BE2C (cell line): ENCODE data around the gene INPP5A.

Experiments
- DNase-seq: peaks from one replicate; pipeline ENCODE4 v3.0.0-alpha.2; 2020
- H3K27me3 ChIP-seq: fragments of 250-450 bp; sonication (Bioruptor Pico); 2 replicates; pipeline ENCODE4 v1.5.1; 2020; ENCODE audit warnings: mild to moderate bottlenecking
- H3K36me3 ChIP-seq: fragments of 250-450 bp; sonication (Bioruptor Pico); 2 replicates; pipeline ENCODE4 v1.5.1; 2020; ENCODE audit warnings: mild to moderate bottlenecking
- H3K4me1 ChIP-seq: fragments of 250-450 bp; sonication (Bioruptor Pico); 2 replicates; pipeline ENCODE4 v1.5.1; 2020
- H3K4me3 ChIP-seq: 2 replicates; pipeline ENCODE4 v1.5.1; 2011; ENCODE audit warnings: low read depth, low read length
- H3K9me3 ChIP-seq: fragments of 250-450 bp; sonication (Bioruptor Pico); 2 replicates; pipeline ENCODE4 v1.5.1; 2020
- TF ChIP-seq, protein P1 (sequence below): IDR thresholded peaks from 2 replicates; pipeline ENCODE4 v1.5.1; 2012; ENCODE audit warnings: mild to moderate bottlenecking, low read depth, low read length

The INPP5A gene

DNA sequence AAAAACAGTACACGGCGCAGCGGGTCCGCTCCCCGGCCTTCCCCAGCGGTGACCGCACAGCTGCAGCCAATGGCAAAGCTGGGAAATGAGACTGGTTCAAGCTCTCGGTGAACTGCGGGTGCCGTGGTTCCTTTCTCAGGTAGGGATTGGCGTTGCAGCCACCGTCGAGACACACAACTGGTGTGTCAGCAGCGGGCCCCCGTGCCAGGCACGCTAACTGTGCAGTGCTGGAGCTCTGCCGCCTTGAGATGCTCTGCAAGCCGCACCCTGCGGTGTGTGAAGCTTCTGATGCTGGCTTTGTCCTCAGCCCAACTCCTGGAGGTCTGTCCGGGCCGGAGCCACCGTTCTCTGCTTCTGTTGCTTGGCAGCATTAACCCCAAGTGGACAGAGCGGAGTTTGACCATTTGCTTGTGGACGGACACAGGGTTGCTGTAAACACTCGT is 269.0 kb downstream of the INPP5A start:
- no peaks in the 10 kb centered on the region for H3K4me1 ChIP-seq
- TF ChIP-seq, protein P1, sequence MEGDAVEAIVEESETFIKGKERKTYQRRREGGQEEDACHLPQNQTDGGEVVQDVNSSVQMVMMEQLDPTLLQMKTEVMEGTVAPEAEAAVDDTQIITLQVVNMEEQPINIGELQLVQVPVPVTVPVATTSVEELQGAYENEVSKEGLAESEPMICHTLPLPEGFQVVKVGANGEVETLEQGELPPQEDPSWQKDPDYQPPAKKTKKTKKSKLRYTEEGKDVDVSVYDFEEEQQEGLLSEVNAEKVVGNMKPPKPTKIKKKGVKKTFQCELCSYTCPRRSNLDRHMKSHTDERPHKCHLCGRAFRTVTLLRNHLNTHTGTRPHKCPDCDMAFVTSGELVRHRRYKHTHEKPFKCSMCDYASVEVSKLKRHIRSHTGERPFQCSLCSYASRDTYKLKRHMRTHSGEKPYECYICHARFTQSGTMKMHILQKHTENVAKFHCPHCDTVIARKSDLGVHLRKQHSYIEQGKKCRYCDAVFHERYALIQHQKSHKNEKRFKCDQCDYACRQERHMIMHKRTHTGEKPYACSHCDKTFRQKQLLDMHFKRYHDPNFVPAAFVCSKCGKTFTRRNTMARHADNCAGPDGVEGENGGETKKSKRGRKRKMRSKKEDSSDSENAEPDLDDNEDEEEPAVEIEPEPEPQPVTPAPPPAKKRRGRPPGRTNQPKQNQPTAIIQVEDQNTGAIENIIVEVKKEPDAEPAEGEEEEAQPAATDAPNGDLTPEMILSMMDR, result no peak
- no peak overlapping the region for H3K4me3 ChIP-seq
- no peaks in the 10 kb centered on the region for H3K36me3 ChIP-seq
- H3K27me3 ChIP-seq, result peaks cover 53% of the 10 kb centered on the region
- no peak for DNase-seq
- no peaks in the 10 kb centered on the region for H3K9me3 ChIP-seq

DNA sequence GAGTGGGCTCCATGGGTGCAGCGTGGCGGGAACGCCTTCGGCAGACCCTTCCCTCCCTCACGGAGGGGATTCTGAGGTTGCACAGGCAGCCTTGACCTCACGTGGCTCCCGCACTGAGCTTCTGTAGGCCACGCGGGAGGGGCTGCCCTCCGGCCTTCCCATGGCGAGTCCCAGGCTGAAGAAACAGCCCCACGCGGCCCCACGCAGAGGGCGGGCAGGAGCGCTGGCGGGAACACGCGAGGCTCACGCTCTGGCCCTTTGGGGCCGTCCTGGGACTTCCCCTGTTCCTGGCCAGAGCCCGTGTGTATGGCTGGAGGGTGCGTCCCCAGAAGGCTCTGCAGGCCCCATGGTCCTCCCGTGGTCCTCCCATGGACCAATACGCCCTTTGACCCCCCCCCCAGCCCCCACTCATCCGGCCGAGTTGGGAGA is 270.0 kb downstream of the INPP5A start:
- DNase-seq, result no peak
- Histone ChIP-seq H3K4me1 (no peaks in the 10 kb centered on the region), H3K9me3 (no peaks in the 10 kb centered on the region), H3K36me3 (no peaks in the 10 kb centered on the region), H3K4me3 (no peak overlapping the region), H3K27me3 (peaks cover 53% of the 10 kb centered on the region)
- TF ChIP-seq, protein P1, result no peak

DNA sequence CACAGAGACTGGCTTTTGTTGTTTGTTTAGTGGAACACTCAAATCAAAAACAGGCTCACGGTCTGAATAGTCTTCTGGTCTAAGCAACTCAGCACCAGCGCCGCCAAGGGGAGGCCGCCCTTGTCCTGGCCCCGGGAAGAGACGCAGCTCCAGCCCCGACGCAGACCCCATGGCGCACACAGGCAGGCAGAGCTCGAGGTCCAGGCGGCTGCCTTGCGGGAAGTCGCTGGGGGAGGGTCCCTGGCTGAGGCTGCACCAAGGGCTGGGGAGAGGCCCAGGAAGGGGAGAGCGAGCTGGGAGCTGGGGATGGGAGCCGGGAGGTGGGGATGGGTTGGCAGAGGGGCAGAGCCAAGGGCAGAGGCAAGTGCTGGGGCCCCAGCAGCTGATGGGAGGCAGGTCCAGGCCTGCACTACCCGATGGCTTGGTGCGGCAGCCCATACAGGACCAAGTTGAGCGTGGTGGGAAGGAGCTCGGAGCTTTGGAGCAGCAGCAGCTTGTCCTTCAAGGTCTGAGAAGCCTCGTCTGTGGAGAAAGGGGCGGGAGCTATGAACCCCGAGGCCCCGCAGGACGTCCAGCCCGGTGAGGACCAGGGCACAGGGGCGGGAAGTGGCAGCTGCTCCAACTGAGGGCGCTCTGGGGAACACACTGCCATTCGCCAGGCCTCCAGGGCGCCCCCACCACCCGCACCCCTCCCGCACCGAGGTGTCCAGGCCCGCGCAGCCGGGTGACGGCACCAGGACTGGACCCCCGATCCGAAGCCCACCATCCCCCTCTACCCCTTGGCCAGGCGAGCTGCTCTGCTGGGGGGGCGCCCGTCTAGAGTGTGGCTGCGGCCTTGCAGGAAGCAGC is 271.0 kb downstream of the INPP5A start:
- no peaks in the 10 kb centered on the region for H3K9me3 ChIP-seq
- H3K27me3 ChIP-seq, result peaks cover 50% of the 10 kb centered on the region
- TF ChIP-seq, protein P1, result no peak
- DNase-seq, result no peak
- no peaks in the 10 kb centered on the region for H3K4me1 ChIP-seq
- no peaks in the 10 kb centered on the region for H3K36me3 ChIP-seq
- H3K4me3 ChIP-seq, result no peak overlapping the region

DNA sequence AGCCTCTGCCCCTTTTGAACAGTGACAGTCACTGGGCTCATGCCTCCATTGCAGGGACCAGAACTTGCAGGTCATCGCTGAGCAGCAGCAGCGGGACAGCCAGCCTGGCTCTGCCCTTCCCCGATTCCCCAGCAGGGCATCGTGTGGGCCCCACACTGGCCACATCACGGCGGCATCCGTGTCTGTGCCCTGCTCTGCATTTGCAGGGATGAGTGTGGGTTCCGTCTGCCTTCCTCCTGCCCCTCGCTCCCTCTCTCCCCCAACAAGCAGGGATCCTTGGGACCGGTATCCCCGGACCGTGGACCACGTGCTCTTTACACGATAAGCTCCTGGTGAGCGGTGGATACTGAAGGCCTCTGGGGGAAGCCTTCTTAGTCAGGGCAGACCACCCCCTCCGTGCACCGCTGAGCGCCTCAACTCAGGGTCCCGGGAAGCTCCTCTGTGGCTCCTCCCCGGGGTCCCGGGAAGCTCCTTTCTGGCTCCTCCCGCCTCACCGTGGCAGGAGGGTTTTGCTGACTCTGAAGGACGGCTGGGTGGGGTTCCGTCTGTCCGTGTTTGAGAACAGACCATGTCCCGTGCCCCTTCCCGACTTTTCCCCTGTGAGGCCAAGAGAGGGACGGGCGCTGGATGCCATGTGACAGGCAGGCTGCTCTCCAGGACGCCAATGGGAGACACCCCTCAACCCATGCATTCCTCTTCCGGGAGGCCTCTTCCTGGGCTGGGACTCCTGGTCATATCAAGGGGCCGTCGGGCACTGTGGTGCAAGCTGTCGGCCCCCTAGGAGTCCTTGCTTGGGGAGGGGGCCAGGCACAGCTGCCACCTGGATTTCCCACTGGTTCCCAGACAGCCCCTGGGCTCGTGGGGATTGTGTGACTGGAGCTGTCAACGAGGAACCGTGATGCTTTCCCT is 271.9 kb downstream of the INPP5A start:
- TF ChIP-seq, protein P1, result no peak
- Histone ChIP-seq H3K27me3 (peaks cover 49% of the 10 kb centered on the region), H3K4me1 (no peaks in the 10 kb centered on the region), H3K9me3 (no peaks in the 10 kb centered on the region), H3K4me3 (no peak overlapping the region), H3K36me3 (no peaks in the 10 kb centered on the region)
- DNase-seq, result no peak

DNA sequence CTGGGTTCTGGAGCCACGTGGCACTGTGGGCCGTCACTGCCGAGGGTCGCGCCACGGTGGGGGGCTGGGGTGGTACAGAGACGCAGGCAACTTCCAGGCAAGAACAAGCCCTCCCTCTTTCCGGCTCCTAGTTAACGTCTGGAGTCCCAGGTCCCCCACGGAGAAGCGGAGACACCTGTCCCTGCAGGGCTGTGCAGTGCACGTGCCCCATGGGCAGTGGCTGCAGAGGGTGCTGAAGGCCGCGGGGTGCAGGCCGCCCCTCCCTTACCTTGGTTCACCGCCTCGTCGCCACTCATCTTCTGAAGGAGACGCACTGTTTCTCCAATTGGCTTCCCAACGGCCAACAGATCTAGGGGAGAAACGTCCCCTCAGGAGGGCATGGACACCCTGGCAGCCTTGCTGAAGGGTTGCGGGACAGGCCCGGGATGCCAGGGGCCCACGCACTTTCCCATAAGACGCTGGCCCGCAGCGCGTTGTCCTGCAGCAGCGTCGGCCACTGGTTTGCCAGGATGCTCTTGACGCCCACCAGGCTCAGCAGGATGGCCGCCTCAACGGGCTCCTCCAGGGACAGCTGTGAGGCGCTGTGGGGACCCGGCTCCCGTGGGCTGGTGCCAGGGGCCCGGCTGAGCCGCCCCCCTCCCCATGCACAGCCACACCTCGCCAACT is 272.7 kb downstream of the INPP5A start:
- peaks cover 45% of the 10 kb centered on the region for H3K27me3 ChIP-seq
- no peaks in the 10 kb centered on the region for H3K4me1 ChIP-seq
- H3K4me3 ChIP-seq, result no peak overlapping the region
- TF ChIP-seq, protein P1, result no peak
- H3K9me3 ChIP-seq, result no peaks in the 10 kb centered on the region
- DNase-seq, result no peak
- H3K36me3 ChIP-seq, result no peaks in the 10 kb centered on the region
